GM12878 (cell line): Measurements from ENCODE around the gene C11orf58. TPM values are rescaled to one million over a fixed set of nuclear protein-coding genes. Genes with fewer than 3 reads are reported as not detected.

Experiments used
- ATAC-seq: fragments of 200-7000 bp; cut with Tn5 transposase; 3 replicates; pipeline ENCODE4 v1.9.1; 2020; ENCODE audit warnings: mild to moderate bottlenecking, moderate library complexity
- BruUV-seq: library from RNA; stranded (reverse); fragments of 400-500 nt; replicated peaks from 2 replicates; lab custom pipeline; 2021; lab: Mats Ljungman, UMichigan
- CTCF ChIA-PET: fragments of 300-600 bp; sonication (Branson Sonifier 250); formaldehyde crosslinking; extraction: SDS; loops from one replicate; lab custom pipeline; 2021; ENCODE audit warnings: inconsistent platforms; lab: Yijun Ruan, JAX
- POLR2A ChIA-PET: fragments of 350-600 bp; formaldehyde crosslinking; extraction: SDS; loops from one replicate; lab custom pipeline; 2021; ENCODE audit warnings: inconsistent platforms; lab: Charles Lee
- RAD21 ChIA-PET: fragments of 300-600 bp; sonication (Branson Sonifier 250); formaldehyde crosslinking; loops from one replicate; lab custom pipeline; 2023; ENCODE audit warnings: antibody characterized with exemption; ENCODE audit not compliant: unreplicated experiment; lab: Charles Lee
- SMC1A ChIA-PET: fragments of 300-600 bp; sonication (Branson Sonifier 250); formaldehyde crosslinking; loops from one replicate; lab custom pipeline; 2023; ENCODE audit not compliant: unreplicated experiment, uncharacterized antibody; lab: Charles Lee
- DNase-seq: peaks from one replicate; pipeline ENCODE4 v3.0.0-alpha.2; 2011; ENCODE audit warnings: low read depth, low spot score
- FAIRE-seq: peaks from 3 replicates; lab custom pipeline; 2011; peaks lifted over from hg19 to GRCh38; lab: Jason Lieb, UNC
- H2AFZ ChIP-seq: 2 replicates; pipeline ENCODE4 v1.6.0; 2011; ENCODE audit warnings: low read depth, low read length, control low read depth; ENCODE audit not compliant: control insufficient read depth
- H3K27ac ChIP-seq: 2 replicates; pipeline ENCODE4 v1.5.1; 2011; ENCODE audit warnings: control low read depth; ENCODE audit not compliant: control insufficient read depth, insufficient read depth
- H3K27me3 ChIP-seq, 2 experiments: replicated peaks in 1 of 2; 2 replicates each; pipeline versions ENCODE4 v1.6.0 to v1.6.1; 2011; ENCODE audit warnings: low read length in 1 of 2; ENCODE audit not compliant: control insufficient read depth in 2 of 2, insufficient read depth in 2 of 2
- H3K36me3 ChIP-seq, 2 experiments: 2 replicates each; pipeline ENCODE4 v1.5.1; 2011; ENCODE audit warnings: low read length in 1 of 2; ENCODE audit not compliant: control insufficient read depth in 2 of 2, insufficient read depth in 2 of 2
- H3K4me1 ChIP-seq: 2 replicates; pipeline ENCODE4 v1.6.1; 2011; ENCODE audit warnings: mild to moderate bottlenecking, low read length, moderate library complexity, mixed read lengths; ENCODE audit not compliant: control insufficient read depth, insufficient read depth
- H3K4me2 ChIP-seq: 2 replicates; pipeline ENCODE4 v1.6.0; 2011; ENCODE audit warnings: control low read depth; ENCODE audit not compliant: control insufficient read depth, insufficient read depth
- H3K4me3 ChIP-seq: fragments of 200-600 bp; sonication (generic); 2 replicates; pipeline ENCODE4 v1.5.1; 2016
- H3K79me2 ChIP-seq: 2 replicates; pipeline ENCODE4 v1.6.0; 2011; ENCODE audit warnings: low read length; ENCODE audit not compliant: control insufficient read depth, insufficient read depth
- H3K9ac ChIP-seq: 2 replicates; pipeline ENCODE4 v1.8.0; 2011; ENCODE audit warnings: low read length, control low read depth, mixed read lengths; ENCODE audit not compliant: control insufficient read depth, insufficient read depth
- H3K9me3 ChIP-seq: replicated peaks from 3 replicates; pipeline ENCODE4 v1.5.1; 2011; ENCODE audit warnings: mild to moderate bottlenecking, low read length; ENCODE audit not compliant: control insufficient read depth, insufficient read depth
- H4K20me1 ChIP-seq: 2 replicates; pipeline ENCODE4 v1.6.0; 2011; ENCODE audit not compliant: control insufficient read depth, insufficient read depth
- EED ChIP-seq: sonication (generic); IDR thresholded peaks from 2 replicates; pipeline ENCODE4 v1.6.1; 2016; ENCODE audit warnings: antibody characterized with exemption, low read depth
- ETV6 ChIP-seq, 2 experiments: fragments of 450-650 bp in 1 of 2; IDR thresholded peaks in 1 of 2; conservative IDR thresholded peaks in 1 of 2; 2 replicates each; pipeline ENCODE4 v1.6.1; 2014; ENCODE audit warnings: antibody characterized with exemption in 1 of 2, borderline replicate concordance in 1 of 2, low read depth in 1 of 2, mild to moderate bottlenecking in 1 of 2, moderate library complexity in 1 of 2
- GABPA ChIP-seq: IDR thresholded peaks from 2 replicates; pipeline ENCODE4 v1.6.1; 2014; ENCODE audit warnings: antibody characterized with exemption, low read depth, mild to moderate bottlenecking, inconsistent platforms
- GATAD2B ChIP-seq: fragments of 450-650 bp; conservative IDR thresholded peaks from 2 replicates; pipeline ENCODE4 v1.6.1; 2017; ENCODE audit warnings: low read depth, mild to moderate bottlenecking, moderate library complexity
- HDGF ChIP-seq: fragments of 450-650 bp; IDR thresholded peaks from 2 replicates; pipeline ENCODE4 v1.6.1; 2016; ENCODE audit warnings: antibody characterized with exemption
- LARP7 ChIP-seq: fragments of 450-650 bp; IDR thresholded peaks from 2 replicates; pipeline ENCODE4 v1.6.1; 2017; ENCODE audit warnings: mild to moderate bottlenecking
- MEF2A ChIP-seq: IDR thresholded peaks from 2 replicates; pipeline ENCODE4 v1.6.1; 2011; ENCODE audit warnings: low read depth, mild to moderate bottlenecking, low read length, moderate library complexity; ENCODE audit not compliant: insufficient read depth
- MYB ChIP-seq: fragments of 150-350 bp; IDR thresholded peaks from 2 replicates; pipeline ENCODE4 v1.6.1; 2014; ENCODE audit warnings: mild to moderate bottlenecking, low read depth, low read length, borderline replicate concordance
- NRF1 ChIP-seq: conservative IDR thresholded peaks from 2 replicates; pipeline ENCODE4 v1.6.1; 2011; ENCODE audit warnings: mild to moderate bottlenecking, low read depth, low read length, improper control_type of control experiment
- PAX5 ChIP-seq: IDR thresholded peaks from 2 replicates; pipeline ENCODE4 v1.6.1; 2011; ENCODE audit warnings: low read depth, low read length, borderline replicate concordance
- PAX8 ChIP-seq: fragments of 450-650 bp; IDR thresholded peaks from 2 replicates; pipeline ENCODE4 v1.6.1; 2017; ENCODE audit warnings: mild to moderate bottlenecking, moderate library complexity
- SIX5 ChIP-seq: IDR thresholded peaks from 2 replicates; pipeline ENCODE4 v1.6.1; 2011; ENCODE audit warnings: mild to moderate bottlenecking, low read depth, low read length, moderate library complexity; ENCODE audit not compliant: severe bottlenecking
- SRF ChIP-seq, 2 experiments: IDR thresholded peaks; 2 replicates each; pipeline ENCODE4 v1.6.1; 2011; ENCODE audit warnings: low read depth in 2 of 2, low read length in 2 of 2, mild to moderate bottlenecking in 1 of 2, moderate library complexity in 1 of 2
- STAT3 ChIP-seq: IDR thresholded peaks from 2 replicates; pipeline ENCODE4 v1.6.1; 2011; ENCODE audit warnings: low read depth, low read length, improper control_type of control experiment
- TCF3 ChIP-seq: IDR thresholded peaks from 2 replicates; pipeline ENCODE4 v1.6.1; 2012; ENCODE audit warnings: low read depth, mild to moderate bottlenecking, low read length, borderline replicate concordance; ENCODE audit not compliant: insufficient read depth
- WRNIP1 ChIP-seq: IDR thresholded peaks from 2 replicates; pipeline ENCODE4 v1.6.1; 2011; ENCODE audit warnings: low read depth, low read length, improper control_type of control experiment, borderline replicate concordance
- ZNF274 ChIP-seq: IDR thresholded peaks from one replicate; pipeline ENCODE4 v1.8.0; 2011; ENCODE audit not compliant: insufficient read length, insufficient read depth
- WGBS: methylation state at CpG from one replicate; pipeline ENCODE4 v1.1.6; 2016; ENCODE audit warnings: low lambda C conversion rate; ENCODE audit not compliant: insufficient replicate concordance, insufficient coverage; ENCODE audit errors: missing lambda C conversion rate; 5-methylcytosine and 5-hydroxymethylcytosine counted together
- in situ Hi-C: fragments of 300-500 bp; cut with MboI; formaldehyde crosslinking; loops from 9 replicates; pipeline ENCODE4 v1.14.3; 2018; ENCODE audit warnings: mixed read lengths
- intact Hi-C: fragments of 100-400 bp; cut with micrococcal nuclease; formaldehyde crosslinking; loops from one replicate; pipeline ENCODE4 v1.14.2; 2022; ENCODE audit not compliant: unreplicated experiment
- polyA plus RNA-seq, 11 experiments: library from polyadenylated mRNA; depleted of rRNA in 4 of 11; unstranded in 6 of 11; stranded (reverse) in 5 of 11; fragments of >200 nt; fragmentation: Nextera tagmentation in 4 of 11; fragmentation: Illumina TruSeq in 1 of 11; extraction: Ambion mirVana in 4 of 11; extraction: Trizol in 1 of 11; gene quantifications; 1 replicate in 1 of 11; 2 replicates in 10 of 11; pipeline versions ENCODE4 v1.2.1 to v1.2.3, GENCODE V29; 2011 to 2016; ENCODE audit warnings: inconsistent platforms in 2 of 11, missing spikeins in 2 of 11, low read depth in 1 of 11
- total RNA-seq, 4 experiments: library from RNA; depleted of rRNA in 3 of 4; stranded (reverse); fragments of >200 nt in 3 of 4; fragmentation: Illumina TruSeq in 1 of 4; extraction: Trizol in 1 of 4; gene quantifications; 2 replicates each; pipeline versions ENCODE4 v1.2.1 to v1.2.3, GENCODE V29; 2013 to 2021
- TF ChIP-seq, protein P1 (sequence below): fragments of 450-650 bp; IDR thresholded peaks from 2 replicates; pipeline ENCODE4 v1.6.1; 2018; ENCODE audit warnings: borderline replicate concordance, mild to moderate bottlenecking; ENCODE audit not compliant: partially characterized antibody
- TF ChIP-seq, protein P2 (sequence below): IDR thresholded peaks from 2 replicates; pipeline ENCODE4 v1.6.1; 2012; ENCODE audit warnings: low read length, inconsistent platforms

C11orf58 gene
- total and polyA plus RNA-seq, 10 of the 15 experiments (the other 5 are each of a cell fraction or from before 2014, with no cell fraction given) = 98.2 to 379 (median 211) TPM

DNA sequence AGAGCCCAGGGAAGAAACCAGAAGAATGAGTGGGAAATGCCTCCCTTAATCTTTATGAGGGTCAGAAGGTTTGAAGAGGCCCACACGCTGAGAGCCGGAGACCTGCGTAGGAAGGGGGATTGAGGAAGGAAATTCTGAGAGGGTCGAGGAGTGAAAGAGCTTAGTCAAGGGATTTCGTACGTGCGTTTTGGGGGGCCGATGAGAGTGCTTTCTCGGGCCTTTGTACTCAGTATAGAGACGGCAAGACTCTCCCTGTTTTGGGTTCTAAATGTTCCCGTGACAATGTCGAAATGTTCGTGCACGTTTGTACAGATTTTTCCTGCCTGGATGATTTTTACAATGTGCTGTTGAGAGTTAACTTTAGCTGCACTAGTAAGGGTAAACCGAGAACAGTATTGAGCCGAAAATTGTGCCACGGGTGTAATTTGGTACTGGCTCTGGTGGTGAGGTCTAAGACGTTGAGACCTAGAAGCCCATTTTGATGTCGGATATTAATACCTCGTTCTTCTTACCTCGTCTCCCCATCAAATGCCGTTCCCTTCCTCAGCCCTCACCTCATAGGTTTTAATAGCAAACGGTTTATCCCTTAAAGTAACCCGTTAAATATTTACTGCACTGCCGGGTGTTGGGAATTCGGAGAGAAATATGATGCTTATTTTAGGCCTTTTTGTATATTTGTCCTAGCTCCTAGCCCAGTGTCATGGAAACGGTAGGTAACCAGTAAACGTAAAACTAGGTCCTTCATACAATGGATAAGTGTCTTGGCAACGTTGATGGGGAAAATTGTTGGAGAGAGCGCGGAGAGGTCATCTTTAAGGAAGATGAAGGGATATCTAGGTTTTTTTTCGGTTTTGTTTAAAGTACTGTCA is 734 bp downstream of the C11orf58 start:
- Histone ChIP-seq H3K27ac (peak overlapping the region; percentile 94), H3K4me3 (peak overlapping the region; percentile 85), H3K9me3 (no peaks in the 10 kb centered on the region), H4K20me1 (no peaks in the 10 kb centered on the region; the same call in 1 of the 2 replicates), H3K4me2 (peak overlapping the region; percentile 83), H3K9ac (peak overlapping the region; percentile 90), H3K36me3 (peaks cover 0 to 16% of the 10 kb centered on the region in 2 experiments; a peak in 3 of 4 replicates), H3K79me2 (peaks cover 58% of the 10 kb centered on the region), H3K27me3 (no peaks in the 10 kb centered on the region), H2AFZ (peak overlapping the region; percentile 62), H3K4me1 (peaks cover 4% of the 10 kb centered on the region; the same call in 1 of the 2 replicates)
- intact Hi-C loops = no loop called here
- ChIA-PET RAD21 (interaction anchor here (1.5 kb wide), 1 partner anchor 10 kb away, joined by 4 read pairs; no protein-coding TSS in a partner anchor), CTCF (interaction anchor here (0.7 to 2.3 kb wide), 4 partner anchors 11 to 757 kb away, joined by 3 to 12 read pairs (median 3); no protein-coding TSS in a partner anchor), POLR2A (interaction anchor here (3.2 kb wide), 1 partner anchor 11 kb away, joined by 17 read pairs; no protein-coding TSS in a partner anchor), SMC1A (interaction anchor here (1.0 to 1.6 kb wide), 5 partner anchors 8 to 324 kb away, joined by 3 to 8 read pairs (median 4); no protein-coding TSS in a partner anchor)
- no peak for FAIRE-seq
- 11% methylated on average over 32 of the region's 32 CpGs for WGBS
- in situ Hi-C loops = no loop called here
- no peak for DNase-seq
- ATAC-seq = peak; percentile 7
- BruUV-seq = TSS peak; percentile 90
- TF ChIP-seq LARP7 = no peak
- TF ChIP-seq MYB = no peak
- TF ChIP-seq HDGF = 0 out of 2 replicates have a peak, but pooled peaks have one; percentile 3
- TF ChIP-seq STAT3 = no peak
- TF ChIP-seq, protein P1, sequence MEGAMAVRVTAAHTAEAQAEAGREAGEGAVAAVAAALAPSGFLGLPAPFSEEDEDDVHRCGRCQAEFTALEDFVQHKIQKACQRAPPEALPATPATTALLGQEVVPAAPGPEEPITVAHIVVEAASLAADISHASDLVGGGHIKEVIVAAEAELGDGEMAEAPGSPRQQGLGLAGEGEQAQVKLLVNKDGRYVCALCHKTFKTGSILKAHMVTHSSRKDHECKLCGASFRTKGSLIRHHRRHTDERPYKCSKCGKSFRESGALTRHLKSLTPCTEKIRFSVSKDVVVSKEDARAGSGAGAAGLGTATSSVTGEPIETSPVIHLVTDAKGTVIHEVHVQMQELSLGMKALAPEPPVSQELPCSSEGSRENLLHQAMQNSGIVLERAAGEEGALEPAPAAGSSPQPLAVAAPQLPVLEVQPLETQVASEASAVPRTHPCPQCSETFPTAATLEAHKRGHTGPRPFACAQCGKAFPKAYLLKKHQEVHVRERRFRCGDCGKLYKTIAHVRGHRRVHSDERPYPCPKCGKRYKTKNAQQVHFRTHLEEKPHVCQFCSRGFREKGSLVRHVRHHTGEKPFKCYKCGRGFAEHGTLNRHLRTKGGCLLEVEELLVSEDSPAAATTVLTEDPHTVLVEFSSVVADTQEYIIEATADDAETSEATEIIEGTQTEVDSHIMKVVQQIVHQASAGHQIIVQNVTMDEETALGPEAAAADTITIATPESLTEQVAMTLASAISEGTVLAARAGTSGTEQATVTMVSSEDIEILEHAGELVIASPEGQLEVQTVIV = no peak
- TF ChIP-seq WRNIP1 = 0 out of 2 replicates have a peak, but pooled peaks have one; percentile 31
- no peak for TF ChIP-seq GATAD2B
- no peak for TF ChIP-seq PAX5
- TF ChIP-seq, protein P2, sequence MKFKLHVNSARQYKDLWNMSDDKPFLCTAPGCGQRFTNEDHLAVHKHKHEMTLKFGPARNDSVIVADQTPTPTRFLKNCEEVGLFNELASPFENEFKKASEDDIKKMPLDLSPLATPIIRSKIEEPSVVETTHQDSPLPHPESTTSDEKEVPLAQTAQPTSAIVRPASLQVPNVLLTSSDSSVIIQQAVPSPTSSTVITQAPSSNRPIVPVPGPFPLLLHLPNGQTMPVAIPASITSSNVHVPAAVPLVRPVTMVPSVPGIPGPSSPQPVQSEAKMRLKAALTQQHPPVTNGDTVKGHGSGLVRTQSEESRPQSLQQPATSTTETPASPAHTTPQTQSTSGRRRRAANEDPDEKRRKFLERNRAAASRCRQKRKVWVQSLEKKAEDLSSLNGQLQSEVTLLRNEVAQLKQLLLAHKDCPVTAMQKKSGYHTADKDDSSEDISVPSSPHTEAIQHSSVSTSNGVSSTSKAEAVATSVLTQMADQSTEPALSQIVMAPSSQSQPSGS = no peak
- TF ChIP-seq PAX8 = 0 out of 2 replicates have a peak, but pooled peaks have one; percentile 29
- no peak for TF ChIP-seq ZNF274
- no peak for TF ChIP-seq MEF2A
- no peak for TF ChIP-seq SIX5
- TF ChIP-seq TCF3 = no peak
- TF ChIP-seq GABPA = no peak
- 0 out of 2 replicates have a peak, but pooled peaks have one; percentile 11 for TF ChIP-seq EED
- TF ChIP-seq ETV6 (conservative IDR thresholded peaks at IDR 0.05 in 1 of 2, IDR thresholded peaks at IDR 0.05 in 1 of 2; ENCODE audit: borderline replicate concordance in 1 of 2, low read depth in 1 of 2) = no peak
- TF ChIP-seq NRF1 = no peak
- TF ChIP-seq SRF (IDR thresholded peaks at IDR 0.05; ENCODE audit: low read depth in 2 of 2, low read length in 2 of 2) = no peak
